Hepatocyte (in vitro differentiated cells): Measurements from ENCODE around the gene RDX. TPM values are rescaled to one million over a fixed set of nuclear protein-coding genes. Genes with fewer than 3 reads are reported as not detected.
"Not testable (repeated sequence)": the region's sequence is repeated elsewhere in the genome, so short reads cannot be mapped to it uniquely, and the experiment has no call there.

ENCODE experiments used
- DNase-seq: peaks from one replicate; pipeline ENCODE4 v3.0.0-alpha.2; 2016; ENCODE audit warnings: low spot score
- H2AFZ ChIP-seq: fragments of 200-600 bp; sonication (generic); 2 replicates; pipeline ENCODE4 v1.6.0; 2016; ENCODE audit warnings: antibody characterized with exemption, mild to moderate bottlenecking
- H3K27ac ChIP-seq: fragments of 200-600 bp; sonication (generic); 2 replicates; pipeline ENCODE4 v1.5.1; 2016; ENCODE audit warnings: mild to moderate bottlenecking
- H3K27me3 ChIP-seq: fragments of 200-600 bp; sonication (generic); 2 replicates; pipeline ENCODE4 v1.6.1; 2016
- H3K36me3 ChIP-seq: fragments of 200-600 bp; sonication (generic); replicated peaks from 2 replicates; pipeline ENCODE4 v1.5.1; 2016; ENCODE audit warnings: low read depth; ENCODE audit not compliant: insufficient read depth
- H3K4me1 ChIP-seq: fragments of 200-600 bp; sonication (generic); 2 replicates; pipeline ENCODE4 v1.5.1; 2016; ENCODE audit warnings: mild to moderate bottlenecking, moderate library complexity; ENCODE audit not compliant: insufficient read depth
- H3K4me2 ChIP-seq: fragments of 200-600 bp; sonication (generic); 2 replicates; pipeline ENCODE4 v1.6.0; 2016
- H3K4me3 ChIP-seq: fragments of 200-600 bp; sonication (generic); 2 replicates; pipeline ENCODE4 v1.5.1; 2016; ENCODE audit warnings: mild to moderate bottlenecking
- H3K79me2 ChIP-seq: fragments of 200-600 bp; sonication (generic); 2 replicates; pipeline ENCODE4 v1.6.0; 2017; ENCODE audit warnings: mild to moderate bottlenecking
- H3K9me2 ChIP-seq: fragments of 200-600 bp; sonication (generic); replicated peaks from 2 replicates; pipeline ENCODE4 v1.6.0; 2017; ENCODE audit warnings: mild to moderate bottlenecking; ENCODE audit not compliant: insufficient read depth
- H3K9me3 ChIP-seq: fragments of 200-600 bp; sonication (generic); 2 replicates; pipeline ENCODE4 v1.5.1; 2016; ENCODE audit warnings: low read depth, mild to moderate bottlenecking
- H4K20me1 ChIP-seq: fragments of 200-600 bp; sonication (generic); 2 replicates; pipeline ENCODE4 v1.6.0; 2016; ENCODE audit warnings: mild to moderate bottlenecking; ENCODE audit not compliant: insufficient read depth, poor library complexity, severe bottlenecking
- EZH2 ChIP-seq: fragments of 200-600 bp; sonication (generic); IDR thresholded peaks from 2 replicates; pipeline ENCODE4 v1.6.1; 2016; ENCODE audit warnings: antibody characterized with exemption, mild to moderate bottlenecking, borderline replicate concordance
- EZH2phosphoT487 ChIP-seq: fragments of 200-600 bp; sonication (generic); IDR thresholded peaks from one replicate; pipeline ENCODE4 v1.6.1; 2018; ENCODE audit warnings: antibody characterized with exemption, mild to moderate bottlenecking, low read depth, moderate library complexity; ENCODE audit not compliant: unreplicated experiment, severe bottlenecking
- WGBS: methylation state at CpG from one replicate; pipeline ENCODE4 v1.1.6; 2016; ENCODE audit warnings: low lambda C conversion rate; ENCODE audit errors: missing lambda C conversion rate; 5-methylcytosine and 5-hydroxymethylcytosine counted together
- polyA plus RNA-seq: library from polyadenylated mRNA; unstranded; fragments of >200 nt; fragmentation: Nextera tagmentation; extraction: Ambion mirVana; gene quantifications from 2 replicates; pipeline ENCODE4 v1.2.1, GENCODE V29; 2016
- total RNA-seq: library from RNA; depleted of rRNA; stranded (reverse); fragments of >200 nt; gene quantifications from 2 replicates; pipeline ENCODE4 v1.2.3, GENCODE V29; 2014
- TF ChIP-seq, protein P1 (sequence below): fragments of 200-600 bp; sonication (generic); IDR thresholded peaks from 2 replicates; pipeline ENCODE4 v1.5.1; 2016; ENCODE audit warnings: antibody characterized with exemption, mild to moderate bottlenecking; ENCODE audit not compliant: poor library complexity

The RDX gene
- total and polyA plus RNA-seq, 2 experiments from 2014 or later, result 106 to 143 TPM

DNA sequence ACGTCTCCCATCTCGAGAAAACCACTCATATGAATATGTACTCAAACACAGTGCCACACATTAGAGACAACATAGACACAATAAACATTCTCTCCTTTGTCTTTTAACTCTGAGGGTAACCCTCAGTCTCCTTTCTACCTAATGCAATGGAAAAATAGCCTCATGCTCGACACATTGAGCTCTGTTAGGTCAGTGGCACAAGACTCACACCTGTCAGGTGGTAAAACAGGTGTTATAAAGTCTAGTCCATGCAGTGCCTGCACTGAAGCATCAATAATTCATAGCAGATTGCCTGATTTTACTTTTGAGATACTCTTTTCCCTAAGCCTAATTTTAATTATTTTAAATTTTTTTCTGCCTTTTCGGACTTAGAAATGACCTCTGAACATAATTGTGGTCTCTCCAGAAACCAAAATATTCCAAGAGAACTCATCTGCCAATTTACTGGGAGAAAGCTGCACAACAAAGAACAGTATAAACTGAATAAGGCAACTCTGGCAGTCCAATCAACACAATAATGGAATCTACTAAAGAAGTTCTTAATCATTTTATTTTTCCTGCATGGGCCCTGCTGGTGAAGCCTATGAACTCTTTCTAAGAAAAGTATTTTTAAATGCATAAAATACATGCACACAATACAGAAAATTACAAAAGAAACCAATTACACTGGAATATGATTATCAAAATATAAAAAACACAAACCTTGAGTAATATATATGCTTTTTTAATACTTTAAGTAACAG, 9.9 kb downstream of the RDX start:
- no peak overlapping the region for H3K27ac ChIP-seq
- H3K4me1 ChIP-seq, result no peaks in the 10 kb centered on the region
- DNase-seq, result no peak
- H3K9me2 ChIP-seq, result no peaks in the 10 kb centered on the region
- WGBS, result 68% methylated on average over 4 of the region's 4 CpGs
- H3K4me3 ChIP-seq, result no peak overlapping the region
- no peaks in the 10 kb centered on the region for H3K36me3 ChIP-seq
- no peak overlapping the region for H3K4me2 ChIP-seq
- H4K20me1 ChIP-seq, result peaks cover 88% of the 10 kb centered on the region
- peaks cover 99% of the 10 kb centered on the region for H3K79me2 ChIP-seq
- H2AFZ ChIP-seq, result no peak overlapping the region
- TF ChIP-seq EZH2phosphoT487 (no peak), EZH2 (no peak)
- TF ChIP-seq, protein P1, sequence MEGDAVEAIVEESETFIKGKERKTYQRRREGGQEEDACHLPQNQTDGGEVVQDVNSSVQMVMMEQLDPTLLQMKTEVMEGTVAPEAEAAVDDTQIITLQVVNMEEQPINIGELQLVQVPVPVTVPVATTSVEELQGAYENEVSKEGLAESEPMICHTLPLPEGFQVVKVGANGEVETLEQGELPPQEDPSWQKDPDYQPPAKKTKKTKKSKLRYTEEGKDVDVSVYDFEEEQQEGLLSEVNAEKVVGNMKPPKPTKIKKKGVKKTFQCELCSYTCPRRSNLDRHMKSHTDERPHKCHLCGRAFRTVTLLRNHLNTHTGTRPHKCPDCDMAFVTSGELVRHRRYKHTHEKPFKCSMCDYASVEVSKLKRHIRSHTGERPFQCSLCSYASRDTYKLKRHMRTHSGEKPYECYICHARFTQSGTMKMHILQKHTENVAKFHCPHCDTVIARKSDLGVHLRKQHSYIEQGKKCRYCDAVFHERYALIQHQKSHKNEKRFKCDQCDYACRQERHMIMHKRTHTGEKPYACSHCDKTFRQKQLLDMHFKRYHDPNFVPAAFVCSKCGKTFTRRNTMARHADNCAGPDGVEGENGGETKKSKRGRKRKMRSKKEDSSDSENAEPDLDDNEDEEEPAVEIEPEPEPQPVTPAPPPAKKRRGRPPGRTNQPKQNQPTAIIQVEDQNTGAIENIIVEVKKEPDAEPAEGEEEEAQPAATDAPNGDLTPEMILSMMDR, result no peak
- H3K9me3 ChIP-seq, result no peaks in the 10 kb centered on the region
- no peaks in the 10 kb centered on the region for H3K27me3 ChIP-seq

DNA sequence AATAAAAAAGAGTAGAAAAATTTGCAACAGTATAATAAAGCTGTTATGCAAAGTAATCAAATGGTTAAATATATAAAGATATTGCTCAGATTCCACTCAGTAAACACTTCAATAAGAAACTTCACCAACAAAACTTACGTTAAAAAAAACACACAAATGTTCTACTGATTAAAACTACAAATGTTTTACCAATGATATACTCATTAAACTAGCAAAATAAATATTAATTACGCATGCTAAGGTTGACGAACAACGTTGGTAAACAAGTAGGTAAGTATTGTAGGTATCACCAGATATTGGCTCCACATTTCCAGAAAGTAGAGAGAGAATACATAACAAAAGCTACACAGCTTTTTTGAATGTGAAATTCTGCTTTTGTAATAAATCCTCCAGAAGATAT, 12.6 kb downstream of the RDX start:
- Histone ChIP-seq H2AFZ (no peak overlapping the region), H4K20me1 (peaks cover 83% of the 10 kb centered on the region), H3K27me3 (no peaks in the 10 kb centered on the region), H3K4me3 (no peak overlapping the region), H3K79me2 (peaks cover 99% of the 10 kb centered on the region), H3K27ac (no peak overlapping the region), H3K4me1 (no peaks in the 10 kb centered on the region), H3K36me3 (no peaks in the 10 kb centered on the region), H3K9me3 (no peaks in the 10 kb centered on the region), H3K9me2 (no peaks in the 10 kb centered on the region), H3K4me2 (no peak overlapping the region)
- 78% methylated on average over 4 of the region's 4 CpGs for WGBS
- no peak for TF ChIP-seq EZH2
- TF ChIP-seq EZH2phosphoT487, result no peak
- TF ChIP-seq, protein P1, result no peak
- DNase-seq, result no peak

DNA sequence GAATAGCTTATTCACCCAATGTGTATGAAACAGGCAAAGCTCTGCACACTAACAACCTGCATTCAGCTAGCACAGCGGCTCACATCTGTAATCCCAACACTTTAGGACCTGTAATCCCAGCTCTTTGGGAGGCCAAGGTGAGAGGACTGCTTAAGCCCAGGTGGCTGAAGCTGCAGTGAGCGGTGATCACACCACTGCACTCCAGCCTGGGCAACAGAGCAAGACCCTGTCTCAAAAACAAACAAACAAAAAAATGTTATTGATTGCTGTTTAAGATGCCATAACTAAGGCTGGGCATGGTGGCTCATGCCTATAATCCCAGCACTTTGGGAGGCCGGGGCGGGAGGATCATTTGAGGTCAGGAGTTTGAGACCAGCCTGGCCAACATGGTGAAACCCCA, 15.8 kb downstream of the RDX start:
- 100% methylated on average over 4 of the region's 4 CpGs for WGBS
- H3K9me3 ChIP-seq, H3K4me2 ChIP-seq, H3K36me3 ChIP-seq, H2AFZ ChIP-seq, H3K4me1 ChIP-seq, DNase-seq, H3K27ac ChIP-seq, H3K4me3 ChIP-seq, H3K9me2 ChIP-seq, H3K27me3 ChIP-seq: not testable (repeated sequence)
- peaks cover 61% of the 10 kb centered on the region for H4K20me1 ChIP-seq
- peaks cover 99% of the 10 kb centered on the region for H3K79me2 ChIP-seq

DNA sequence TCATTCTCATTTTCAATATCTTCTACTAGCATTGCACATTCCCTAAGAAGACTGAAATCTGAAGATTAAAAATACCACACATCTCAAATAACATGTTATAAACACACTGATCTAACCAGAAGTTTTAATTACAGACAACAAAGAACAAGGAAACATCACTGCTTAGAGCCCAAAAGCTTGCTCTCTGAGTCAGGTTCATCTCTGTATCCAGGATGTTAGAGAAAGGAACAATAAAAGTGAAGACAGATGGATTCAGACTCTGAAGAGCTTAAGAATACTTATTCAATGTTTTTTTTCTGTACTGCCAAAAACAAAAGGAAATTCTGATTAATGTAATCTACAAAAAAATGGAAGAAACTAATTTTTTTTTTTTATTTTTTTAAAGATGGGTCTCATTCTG, 16.5 kb downstream of the RDX start:
- no peak overlapping the region for H2AFZ ChIP-seq
- no peak overlapping the region for H3K4me3 ChIP-seq
- TF ChIP-seq, protein P1, result no peak
- TF ChIP-seq EZH2 (no peak), EZH2phosphoT487 (no peak)
- no peak overlapping the region for H3K27ac ChIP-seq
- DNase-seq, result no peak
- no peaks in the 10 kb centered on the region for H3K27me3 ChIP-seq
- H3K4me2 ChIP-seq, result no peak overlapping the region
- no peaks in the 10 kb centered on the region for H3K9me3 ChIP-seq
- no peaks in the 10 kb centered on the region for H3K4me1 ChIP-seq
- H4K20me1 ChIP-seq, result peaks cover 54% of the 10 kb centered on the region
- no peaks in the 10 kb centered on the region for H3K9me2 ChIP-seq
- H3K36me3 ChIP-seq, result no peaks in the 10 kb centered on the region
- peaks cover 98% of the 10 kb centered on the region for H3K79me2 ChIP-seq
